ENCODE data around the gene NRN1L.
A peak's percentile ranks its signal among the peaks of the same experiment; 100 is the strongest.
"Not testable (repeated sequence)": the region's sequence is repeated elsewhere in the genome, so short reads cannot be mapped to it uniquely, and the experiment has no call there.

Gene NRN1L

DNA sequence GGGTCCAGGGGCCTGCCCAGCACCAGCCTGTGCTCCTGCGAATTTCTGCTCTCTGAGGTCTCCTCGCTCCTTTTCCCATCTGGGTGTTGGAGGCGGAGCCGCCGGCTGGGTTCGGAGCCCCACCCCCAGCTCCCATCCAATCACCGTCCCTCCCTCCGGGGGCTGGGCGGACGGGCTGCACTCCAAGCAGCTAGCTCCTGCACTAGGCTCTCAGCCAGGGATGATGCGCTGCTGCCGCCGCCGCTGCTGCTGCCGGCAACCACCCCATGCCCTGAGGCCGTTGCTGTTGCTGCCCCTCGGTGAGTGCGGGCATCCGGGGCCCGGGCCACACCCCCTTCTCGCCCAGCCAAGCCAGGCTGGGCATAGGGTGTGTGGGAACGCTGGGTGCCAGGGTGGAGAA lies at the start of gene NRN1L:
NRN1L (plus strand) TSS at position 202 of the 400 bp plus-strand sequence; CDS start at position 221, 19 bp downstream.
- DNase-seq = no peak

DNA sequence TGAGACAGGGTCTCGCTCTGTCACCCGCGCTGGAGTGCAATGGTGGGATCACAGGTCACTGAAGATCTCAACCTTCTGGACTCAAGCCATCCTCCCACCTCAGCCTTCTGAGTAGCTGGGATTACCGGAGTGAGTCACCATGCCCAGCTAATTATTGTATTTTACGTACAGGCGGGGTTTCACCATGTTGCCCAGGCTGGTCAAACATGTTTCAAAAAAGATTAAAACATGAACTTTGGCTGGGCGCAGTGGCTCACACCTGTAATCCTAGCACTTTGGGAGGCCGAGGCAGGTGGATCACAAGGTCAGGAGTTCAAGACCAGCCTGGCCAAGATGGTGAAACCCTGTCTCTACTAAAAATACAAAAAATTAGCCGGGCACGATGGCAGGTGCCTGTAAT lies 47.5 kb upstream of the NRN1L start:
- DNase-seq = not testable (repeated sequence)

DNA sequence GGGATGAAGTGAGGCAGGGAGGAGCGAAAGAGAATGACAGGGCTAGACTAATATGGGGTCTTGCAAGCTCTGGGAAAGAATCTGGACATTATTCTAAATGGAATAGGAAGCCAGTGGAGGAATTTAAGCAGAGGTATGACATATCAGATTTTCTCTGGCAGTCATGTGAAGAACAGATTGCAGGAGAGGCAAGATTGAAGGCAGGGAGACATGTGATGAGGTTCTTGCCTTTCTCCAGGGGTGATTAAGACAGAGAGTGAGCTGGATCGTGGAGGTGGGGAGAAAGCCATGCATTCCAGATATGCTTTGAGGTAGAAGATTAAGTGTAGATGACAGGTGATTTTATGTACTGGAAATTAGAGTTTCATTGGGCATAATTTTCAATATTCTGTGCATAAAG lies 46.9 kb upstream of the NRN1L start:
- DNase-seq = no peak

DNA sequence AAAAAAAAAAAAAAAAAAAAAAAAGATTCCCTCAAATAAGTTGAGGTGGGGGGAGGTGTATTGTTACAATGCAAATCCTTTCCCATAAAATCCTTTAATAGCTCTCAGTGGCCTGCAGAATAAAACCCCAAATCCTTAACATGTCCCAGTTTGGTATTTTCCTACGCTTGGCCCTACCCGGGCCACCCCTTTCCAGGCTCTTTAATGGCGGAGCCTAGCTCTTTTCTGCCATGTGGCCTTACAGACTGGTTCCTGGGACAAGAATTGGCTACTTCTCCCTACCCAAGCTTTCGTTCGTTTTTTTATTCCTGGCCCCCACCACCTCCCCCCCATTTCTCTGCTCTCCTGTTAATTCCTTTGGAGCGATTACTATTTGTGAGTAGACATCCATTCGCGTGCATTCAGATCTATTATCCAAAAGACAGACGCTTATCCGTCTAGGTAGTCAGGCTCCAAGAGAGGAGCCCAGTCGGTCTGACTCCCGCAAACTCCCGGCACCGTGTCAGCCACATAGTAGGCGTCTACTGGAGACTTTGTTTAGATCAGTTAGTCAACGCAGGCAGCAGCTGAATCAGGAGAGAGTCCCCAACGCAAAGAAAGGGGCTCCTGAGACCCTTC lies 43.4 kb upstream of the NRN1L start:
- no peak for DNase-seq

DNA sequence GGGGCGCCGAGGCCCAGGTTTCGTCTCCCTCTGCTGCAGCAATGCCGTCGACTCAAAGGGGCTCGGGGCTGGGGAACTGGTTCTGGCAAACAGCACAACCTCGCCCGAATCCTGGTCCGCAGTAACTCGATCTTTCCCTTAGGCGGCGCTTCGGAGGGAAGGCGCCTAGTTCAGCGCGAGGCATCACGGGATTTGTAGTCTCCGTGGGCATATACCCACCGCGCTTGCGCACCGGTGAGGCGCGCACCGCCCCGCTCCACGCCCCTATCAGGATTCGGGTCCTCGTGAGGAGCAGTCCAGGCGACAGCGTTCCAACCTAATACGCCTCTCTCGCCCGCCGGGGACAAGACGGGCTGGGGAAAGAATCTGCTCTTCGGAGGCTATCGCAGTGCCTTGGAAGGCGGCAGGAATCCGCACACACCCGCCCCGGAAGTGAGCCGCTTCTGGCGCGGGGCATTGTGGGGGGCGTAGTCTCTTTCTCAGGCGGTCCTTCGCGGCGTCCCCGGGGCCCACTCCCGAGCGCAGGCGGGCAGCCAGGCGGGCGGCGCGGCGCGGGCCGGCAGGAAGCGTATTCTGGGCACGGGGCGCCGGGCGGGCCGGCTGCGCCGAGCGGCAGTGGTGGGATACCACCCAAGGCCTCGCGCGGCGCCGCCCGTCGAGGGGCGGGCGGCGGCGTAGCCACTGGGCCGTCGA lies 42.7 kb upstream of the NRN1L start, which contains the start of gene THAP11:
THAP11 (plus strand) TSS at position 505 of the 693 bp plus-strand sequence. CDS start 235 bp downstream, outside the sequence.
- peak; percentile 94 for DNase-seq

DNA sequence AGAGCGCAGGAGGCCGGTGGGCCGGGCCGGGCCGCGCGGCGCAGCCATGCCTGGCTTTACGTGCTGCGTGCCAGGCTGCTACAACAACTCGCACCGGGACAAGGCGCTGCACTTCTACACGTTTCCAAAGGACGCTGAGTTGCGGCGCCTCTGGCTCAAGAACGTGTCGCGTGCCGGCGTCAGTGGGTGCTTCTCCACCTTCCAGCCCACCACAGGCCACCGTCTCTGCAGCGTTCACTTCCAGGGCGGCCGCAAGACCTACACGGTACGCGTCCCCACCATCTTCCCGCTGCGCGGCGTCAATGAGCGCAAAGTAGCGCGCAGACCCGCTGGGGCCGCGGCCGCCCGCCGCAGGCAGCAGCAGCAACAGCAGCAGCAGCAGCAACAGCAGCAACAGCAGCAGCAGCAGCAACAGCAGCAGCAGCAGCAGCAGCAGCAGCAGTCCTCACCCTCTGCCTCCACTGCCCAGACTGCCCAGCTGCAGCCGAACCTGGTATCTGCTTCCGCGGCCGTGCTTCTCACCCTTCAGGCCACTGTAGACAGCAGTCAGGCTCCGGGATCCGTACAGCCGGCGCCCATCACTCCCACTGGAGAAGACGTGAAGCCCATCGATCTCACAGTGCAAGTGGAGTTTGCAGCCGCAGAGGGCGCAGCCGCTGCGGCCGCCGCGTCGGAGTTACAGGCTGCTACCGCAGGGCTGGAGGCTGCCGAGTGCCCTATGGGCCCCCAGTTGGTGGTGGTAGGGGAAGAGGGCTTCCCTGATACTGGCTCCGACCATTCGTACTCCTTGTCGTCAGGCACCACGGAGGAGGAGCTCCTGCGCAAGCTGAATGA lies 42.0 kb upstream of the NRN1L start:
- peak; percentile 67 for DNase-seq

GRCh38 chr16:67843343-67843765 lies 41.3 kb upstream of the NRN1L start:
- no peak for DNase-seq

DNA sequence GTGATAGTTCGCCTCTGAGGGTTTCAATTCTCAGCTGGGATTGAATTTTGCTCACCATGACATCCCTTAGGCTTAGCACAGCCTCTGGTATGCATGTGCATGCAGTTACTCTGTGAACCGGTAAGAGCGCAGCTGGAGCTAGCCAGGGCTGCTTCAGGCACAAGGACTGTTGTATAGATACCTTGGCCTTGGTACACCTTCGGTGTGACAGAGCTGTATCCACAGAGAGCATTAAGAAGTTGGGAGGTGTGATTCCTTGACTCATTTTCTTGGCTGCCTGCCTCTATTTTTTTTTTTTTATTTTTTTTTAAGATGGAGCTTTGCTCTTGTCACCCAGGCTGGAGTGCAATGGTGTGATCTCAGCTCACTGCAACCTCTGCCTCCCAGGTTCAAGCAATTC lies 40.2 kb upstream of the NRN1L start:
- DNase-seq = no peak

GRCh38 chr16:67845291-67846062 lies 39.2 kb upstream of the NRN1L start:
- DNase-seq = no peak

DNA sequence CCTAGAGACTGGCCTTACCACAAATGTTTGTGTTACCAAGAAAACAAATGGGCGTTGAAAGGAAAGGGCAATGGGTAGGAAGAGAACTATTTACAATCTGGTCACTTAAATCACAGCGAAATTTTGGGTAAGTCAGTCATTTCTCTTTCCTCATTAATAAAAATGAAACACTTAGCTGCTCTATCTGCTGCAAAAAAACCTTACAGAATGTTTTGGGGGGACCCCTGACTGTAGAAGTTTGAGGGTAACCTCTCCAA lies 38.7 kb upstream of the NRN1L start:
- no peak for DNase-seq

GRCh38 chr16:67846320-67847063 lies 38.2 kb upstream of the NRN1L start, which contains the start of gene NUTF2:
NUTF2 (plus strand) TSS chr16:67846933; CDS start chr16:67865131, 18,198 bp downstream.
- DNase-seq = peak; percentile 96

DNA sequence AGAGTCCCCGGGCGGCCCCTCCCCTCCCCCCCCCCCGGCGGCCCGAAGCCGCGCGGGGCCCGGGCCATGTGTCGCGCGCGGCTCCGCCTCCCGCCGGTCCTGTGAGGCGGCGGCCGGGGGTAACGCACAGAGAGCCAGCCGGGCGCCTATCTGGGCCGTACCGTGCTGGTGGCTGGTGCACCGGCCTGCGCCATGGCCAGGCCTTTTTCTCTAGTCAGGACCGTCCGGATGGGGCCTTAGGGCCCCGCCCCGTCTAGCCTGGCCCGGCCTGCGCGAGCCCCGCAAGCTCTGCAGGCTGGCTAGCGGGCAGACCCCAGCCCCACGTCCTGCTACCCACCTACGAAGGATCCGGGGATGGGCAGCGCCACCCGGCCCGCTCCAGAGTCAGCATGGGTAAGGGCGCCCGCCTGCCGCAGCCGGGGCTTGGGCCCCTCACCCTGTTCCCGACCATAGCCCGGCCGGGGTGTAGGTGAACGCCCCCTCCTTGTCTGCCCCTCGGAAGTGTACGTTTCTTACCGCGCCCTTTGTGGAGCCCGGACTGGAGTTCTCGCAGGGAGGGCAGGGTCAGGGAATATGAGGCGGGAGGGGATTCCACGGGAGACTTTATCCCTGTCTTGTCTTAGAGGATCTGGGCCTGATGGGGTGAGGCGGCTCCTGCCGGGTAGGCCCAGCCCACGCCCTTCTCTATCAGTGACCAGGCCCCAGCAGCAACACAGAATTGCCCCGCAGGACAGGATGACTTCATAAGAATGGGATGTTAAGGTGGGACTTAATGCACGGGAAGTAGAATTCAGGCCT lies 37.4 kb upstream of the NRN1L start, which contains the start of gene CENPT:
CENPT (minus strand) TSS at position 630 of the 798 bp plus-strand sequence. CDS start 13,834 bp downstream, outside the sequence.
- DNase-seq = no peak

- no peak for DNase-seq
Observed at GRCh38 chr16:67848118-67848517, 36.6 kb upstream of the NRN1L start.

DNA sequence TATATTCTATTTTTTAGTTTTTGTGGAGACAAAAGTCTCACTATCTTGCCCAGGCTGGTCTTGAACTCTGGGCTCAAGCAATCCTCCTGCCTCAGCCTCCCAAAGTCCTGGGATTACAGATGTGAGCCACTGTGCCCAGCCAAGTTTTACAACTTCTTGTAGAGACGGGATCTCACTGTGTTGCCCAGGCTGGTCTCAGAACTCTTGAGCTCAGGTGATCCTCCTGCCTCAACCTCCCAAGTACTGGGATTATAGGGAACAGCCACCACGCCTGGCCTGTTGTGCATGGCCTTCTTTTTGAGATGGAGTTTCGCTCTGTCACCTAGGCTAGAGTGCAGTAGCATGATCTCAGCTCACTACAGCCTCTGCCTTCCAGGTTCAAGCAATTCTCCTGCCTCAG lies 31.0 kb upstream of the NRN1L start:
- DNase-seq = no peak

DNA sequence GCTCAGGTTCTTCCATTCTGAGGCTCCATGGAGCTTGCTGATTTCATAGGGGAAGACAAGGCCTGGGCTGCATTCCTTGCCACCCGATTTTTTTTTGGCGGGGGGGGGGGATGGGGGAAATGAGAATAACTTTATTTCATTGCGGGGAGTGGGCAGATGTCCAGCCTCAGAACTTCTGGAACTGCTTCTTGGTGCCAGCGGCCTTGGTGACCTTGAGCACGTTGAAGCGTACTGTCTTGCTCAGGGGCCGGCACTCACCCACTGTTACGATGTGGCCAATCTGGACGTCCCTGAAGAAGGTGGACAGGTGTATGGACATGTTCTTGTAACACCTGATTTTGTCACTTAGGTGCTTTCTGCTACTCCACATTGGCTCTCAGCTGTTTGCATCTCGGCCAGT lies 28.9 kb upstream of the NRN1L start:
- DNase-seq = no peak

DNA sequence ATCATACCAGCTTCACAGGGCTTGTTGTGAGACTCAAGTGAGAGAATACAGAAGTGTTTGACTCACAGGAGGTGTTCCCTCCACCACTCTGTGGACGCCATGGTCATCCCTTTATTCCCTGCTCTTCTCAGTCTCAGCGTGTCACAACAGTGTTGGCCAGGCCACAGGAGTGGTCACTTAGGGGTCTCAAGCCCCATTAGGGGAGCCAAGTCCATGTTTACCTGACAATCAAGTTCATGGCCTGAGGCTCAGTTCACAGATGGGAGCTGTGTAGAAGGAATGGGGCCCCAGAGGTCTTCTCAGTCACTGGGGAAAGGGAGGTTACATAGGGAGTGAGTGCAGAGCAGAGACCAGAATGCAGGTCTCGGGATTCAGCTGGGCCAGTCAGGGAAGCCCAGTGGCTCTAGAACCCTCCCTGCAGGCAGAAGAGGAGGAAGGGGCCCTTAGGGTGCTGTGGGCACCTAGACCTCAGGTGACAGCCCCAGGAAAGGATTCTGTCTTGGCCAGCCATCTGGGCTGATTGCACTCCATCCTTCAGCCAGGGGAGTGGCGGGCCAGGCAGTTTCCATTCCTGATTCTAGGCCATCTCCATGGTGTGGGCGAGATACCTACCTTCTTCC lies 27.6 kb upstream of the NRN1L start:
- DNase-seq = no peak

DNA sequence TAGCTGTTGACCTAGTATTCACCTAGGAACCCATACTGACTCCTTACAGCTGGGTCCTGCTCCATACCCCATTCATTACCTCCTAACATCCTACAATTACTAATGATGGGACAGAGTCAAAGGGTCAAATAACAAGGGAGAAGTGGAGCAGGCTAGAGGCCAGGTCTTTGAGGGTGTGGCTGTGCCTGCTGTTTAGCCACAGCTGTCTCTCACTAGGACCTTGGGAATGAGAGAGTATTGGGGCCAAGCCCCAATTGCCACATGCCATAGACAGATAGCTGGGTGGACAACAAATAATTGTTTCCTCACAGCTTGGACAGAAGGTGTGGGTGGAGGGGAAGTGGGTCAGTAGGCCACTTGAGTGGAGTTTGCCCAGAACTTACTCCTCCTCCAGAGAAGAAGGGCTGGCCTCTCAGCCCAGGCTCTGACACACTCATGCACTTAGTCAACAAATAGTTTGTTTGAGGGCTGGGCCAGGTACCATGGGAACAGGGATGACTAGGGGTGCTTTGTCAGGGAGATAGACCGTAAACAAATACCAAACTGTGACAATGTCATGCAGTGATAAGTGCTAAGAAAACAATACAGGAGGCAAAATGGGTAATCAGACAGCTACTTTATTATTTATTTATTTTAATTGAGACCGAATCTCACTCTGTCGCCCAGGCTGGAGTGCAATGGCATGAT lies 27.0 kb upstream of the NRN1L start:
- DNase-seq = no peak

- no peak for DNase-seq
Observed at GRCh38 chr16:67858500-67858899, 26.2 kb upstream of the NRN1L start.

GRCh38 chr16:67860589-67861398 lies 23.9 kb upstream of the NRN1L start:
- no peak for DNase-seq

Measured in activated naive CD4-positive, alpha-beta T cell treated with anti-CD3 and anti-CD28 coated beads, Interleukin-2, amount 50 U/mL, for 16 hours (primary cell).